HG02623 (cell line): ENCODE measurements around the gene DGCR8.

ENCODE experiments used
- ATAC-seq: cut with Tn5 transposase; IDR thresholded peaks from one replicate; pipeline ENCODE4 v1.9.1; 2021; ENCODE audit warnings: moderate library complexity; ENCODE audit not compliant: unreplicated experiment

Gene DGCR8

GRCh38 chr22:20052309-20053259 is 27.5 kb upstream of the DGCR8 start:
- no peak for ATAC-seq

GRCh38 chr22:20053407-20054033 is 26.5 kb upstream of the DGCR8 start:
- ATAC-seq = no peak

GRCh38 chr22:20054034-20054427 is 26.0 kb upstream of the DGCR8 start:
- no peak for ATAC-seq

- ATAC-seq = no peak
These were observed 25.6 kb upstream of the DGCR8 start for GRCh38 chr22:20054485-20054884.

GRCh38 chr22:20055144-20055543 is 24.9 kb upstream of the DGCR8 start:
- ATAC-seq = no peak

- ATAC-seq = no peak
These were observed 24.4 kb upstream of the DGCR8 start for GRCh38 chr22:20055654-20056053.

GRCh38 chr22:20056161-20056560 is 23.9 kb upstream of the DGCR8 start:
- ATAC-seq = no peak

- no peak for ATAC-seq
These were observed 23.2 kb upstream of the DGCR8 start for GRCh38 chr22:20056696-20057386.

GRCh38 chr22:20057596-20058268 is 22.3 kb upstream of the DGCR8 start:
- no peak for ATAC-seq

- ATAC-seq = no peak
These were observed 20.9 kb upstream of the DGCR8 start for GRCh38 chr22:20058989-20059770.

- no peak for ATAC-seq
These were observed 19.2 kb upstream of the DGCR8 start for GRCh38 chr22:20060700-20061480.

GRCh38 chr22:20061481-20061861 is 18.6 kb upstream of the DGCR8 start:
- ATAC-seq = no peak

GRCh38 chr22:20062043-20062765 is 17.8 kb upstream of the DGCR8 start:
- ATAC-seq = no peak

GRCh38 chr22:20062766-20063083 is 17.3 kb upstream of the DGCR8 start:
- ATAC-seq = no peak

GRCh38 chr22:20063271-20064139 is 16.5 kb upstream of the DGCR8 start:
- no peak for ATAC-seq

GRCh38 chr22:20064140-20064480 is 15.9 kb upstream of the DGCR8 start:
- ATAC-seq = no peak

GRCh38 chr22:20064545-20065262 is 15.3 kb upstream of the DGCR8 start:
- ATAC-seq = no peak
